Mucosa of stomach (tissue), 1 donor: ENCODE measurements around the gene CNOT9.
"Not testable (repeated sequence)": the region's sequence is repeated elsewhere in the genome, so short reads cannot be mapped to it uniquely, and the experiment has no call there.

Source experiments
- H3K27me3 ChIP-seq: one replicate; pipeline ENCODE4 v1.7.0; 2013; ENCODE audit warnings: mild to moderate bottlenecking, low read length; ENCODE audit not compliant: control insufficient read depth, insufficient read depth
- H3K36me3 ChIP-seq: one replicate; pipeline ENCODE4 v1.7.0; 2013; ENCODE audit warnings: low read length; ENCODE audit not compliant: control insufficient read depth, insufficient read depth
- H3K4me1 ChIP-seq: one replicate; pipeline ENCODE4 v1.7.0; 2013; ENCODE audit warnings: mild to moderate bottlenecking, low read length; ENCODE audit not compliant: control insufficient read depth, insufficient read depth
- H3K4me3 ChIP-seq: one replicate; pipeline ENCODE4 v1.7.0; 2013; ENCODE audit warnings: low read length
- H3K9ac ChIP-seq: one replicate; pipeline ENCODE4 v1.7.0; 2013; ENCODE audit warnings: mild to moderate bottlenecking, low read length, moderate library complexity
- H3K9me3 ChIP-seq: one replicate; pipeline ENCODE4 v1.7.0; 2013; ENCODE audit warnings: mild to moderate bottlenecking, low read length, moderate library complexity; ENCODE audit not compliant: control insufficient read depth
- donor health status: Pancreatic carcinoma.

CNOT9 gene

GRCh38 chr2:218568190-218569037, at the start of gene CNOT9, which contains the start of gene USP37:
CNOT9 (plus strand) TSS chr2:218568839; CDS start chr2:218568955, 116 bp downstream.
USP37 (minus strand) TSS chr2:218568351; CDS start chr2:218558653, 9,698 bp downstream.
- peak within 1 kb of the TSS; percentile 89 for H3K9ac ChIP-seq
- no peaks in the 10 kb centered on the region for H3K9me3 ChIP-seq
- no peaks in the 10 kb centered on the region for H3K36me3 ChIP-seq
- H3K4me1 ChIP-seq, result peaks cover 11% of the 10 kb centered on the region
- no peaks in the 10 kb centered on the region for H3K27me3 ChIP-seq
- H3K4me3 ChIP-seq, result peak within 1 kb of the TSS; percentile 79

- H3K4me3 ChIP-seq, result no peak overlapping the region
- no peak overlapping the region for H3K9ac ChIP-seq
- H3K4me1 ChIP-seq, result no peaks in the 10 kb centered on the region
- H3K27me3 ChIP-seq, result no peaks in the 10 kb centered on the region
- no peaks in the 10 kb centered on the region for H3K9me3 ChIP-seq
- H3K36me3 ChIP-seq, result no peaks in the 10 kb centered on the region
These were observed 49.8 kb upstream of the CNOT9 start for GRCh38 chr2:218518876-218519275.

GRCh38 chr2:218523651-218524050, 45.0 kb upstream of the CNOT9 start:
- Histone ChIP-seq H3K36me3 (no peaks in the 10 kb centered on the region), H3K9ac (no peak overlapping the region), H3K9me3 (no peaks in the 10 kb centered on the region), H3K4me1 (no peaks in the 10 kb centered on the region), H3K4me3 (no peak overlapping the region), H3K27me3 (no peaks in the 10 kb centered on the region)

- not testable (repeated sequence) for H3K36me3 ChIP-seq, H3K27me3 ChIP-seq, H3K9me3 ChIP-seq, H3K4me1 ChIP-seq, H3K9ac ChIP-seq, H3K4me3 ChIP-seq
These were observed 40.2 kb upstream of the CNOT9 start for GRCh38 chr2:218528409-218528808.

- H3K36me3 ChIP-seq, result no peaks in the 10 kb centered on the region
- H3K4me3 ChIP-seq, result no peak overlapping the region
- no peaks in the 10 kb centered on the region for H3K4me1 ChIP-seq
- H3K27me3 ChIP-seq, result no peaks in the 10 kb centered on the region
- no peaks in the 10 kb centered on the region for H3K9me3 ChIP-seq
- no peak overlapping the region for H3K9ac ChIP-seq
These were observed 38.6 kb upstream of the CNOT9 start for GRCh38 chr2:218529990-218530389.

GRCh38 chr2:218536804-218537494, 31.7 kb upstream of the CNOT9 start:
- Histone ChIP-seq H3K4me1 (no peaks in the 10 kb centered on the region), H3K27me3 (no peaks in the 10 kb centered on the region), H3K9ac (no peak overlapping the region), H3K4me3 (no peak overlapping the region), H3K9me3 (no peaks in the 10 kb centered on the region), H3K36me3 (peaks cover 7% of the 10 kb centered on the region)

- Histone ChIP-seq H3K27me3 (no peaks in the 10 kb centered on the region), H3K4me3 (no peak overlapping the region), H3K9ac (no peak overlapping the region), H3K9me3 (no peaks in the 10 kb centered on the region), H3K36me3 (peaks cover 7% of the 10 kb centered on the region), H3K4me1 (no peaks in the 10 kb centered on the region)
These were observed 28.6 kb upstream of the CNOT9 start for GRCh38 chr2:218540015-218540414.

- Histone ChIP-seq H3K9me3 (no peaks in the 10 kb centered on the region), H3K4me3 (no peak overlapping the region), H3K36me3 (peaks cover 7% of the 10 kb centered on the region), H3K27me3 (no peaks in the 10 kb centered on the region), H3K4me1 (no peaks in the 10 kb centered on the region), H3K9ac (no peak overlapping the region)
These were observed 22.6 kb upstream of the CNOT9 start for GRCh38 chr2:218546012-218546411.

GRCh38 chr2:218547511-218547910, 21.1 kb upstream of the CNOT9 start:
- no peaks in the 10 kb centered on the region for H3K4me1 ChIP-seq
- H3K36me3 ChIP-seq, result peaks cover 3% of the 10 kb centered on the region
- no peaks in the 10 kb centered on the region for H3K27me3 ChIP-seq
- no peak overlapping the region for H3K4me3 ChIP-seq
- H3K9ac ChIP-seq, result no peak overlapping the region
- H3K9me3 ChIP-seq, result no peaks in the 10 kb centered on the region

GRCh38 chr2:218547978-218548377, 20.7 kb upstream of the CNOT9 start:
- Histone ChIP-seq H3K27me3 (no peaks in the 10 kb centered on the region), H3K4me3 (no peak overlapping the region), H3K9ac (no peak overlapping the region), H3K9me3 (no peaks in the 10 kb centered on the region), H3K36me3 (peaks cover 3% of the 10 kb centered on the region), H3K4me1 (no peaks in the 10 kb centered on the region)

GRCh38 chr2:218554225-218554624, 14.4 kb upstream of the CNOT9 start:
- not testable (repeated sequence) for H3K36me3 ChIP-seq, H3K9me3 ChIP-seq, H3K4me1 ChIP-seq, H3K4me3 ChIP-seq, H3K9ac ChIP-seq, H3K27me3 ChIP-seq

- Histone ChIP-seq H3K27me3 (no peaks in the 10 kb centered on the region), H3K9me3 (no peaks in the 10 kb centered on the region), H3K9ac (no peak overlapping the region), H3K36me3 (peaks cover 4% of the 10 kb centered on the region), H3K4me3 (no peak overlapping the region), H3K4me1 (no peaks in the 10 kb centered on the region)
These were observed 13.1 kb upstream of the CNOT9 start for GRCh38 chr2:218555527-218555926.
